ENCODE results near the gene TUBB4A. TPM values are rescaled to one million over a fixed set of nuclear protein-coding genes. Genes with fewer than 3 reads are reported as not detected.

TUBB4A gene
- total RNA-seq, 1 experiment from 2014 or later = 18.5 TPM

DNA sequence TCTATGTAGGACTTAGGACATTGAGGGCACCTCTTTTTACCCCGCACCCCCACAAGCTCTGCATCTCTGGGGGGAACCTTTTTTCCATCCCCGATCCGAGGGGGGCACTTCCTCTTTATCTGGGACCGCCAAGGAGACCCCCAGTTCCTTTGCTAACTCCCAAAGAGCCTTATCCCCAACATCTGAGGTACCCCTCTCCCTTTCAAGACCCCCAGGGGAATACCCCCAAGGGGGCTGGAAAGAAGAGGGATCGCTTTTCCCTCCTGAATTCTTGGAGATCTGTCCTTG lies 29.8 kb upstream of the TUBB4A start:
- POLR2A ChIA-PET = no interaction called here
- CTCF ChIA-PET = interaction anchor here (1.3 kb wide), 1 partner anchor 15 kb away, joined by 4 read pairs; no protein-coding TSS in a partner anchor

DNA sequence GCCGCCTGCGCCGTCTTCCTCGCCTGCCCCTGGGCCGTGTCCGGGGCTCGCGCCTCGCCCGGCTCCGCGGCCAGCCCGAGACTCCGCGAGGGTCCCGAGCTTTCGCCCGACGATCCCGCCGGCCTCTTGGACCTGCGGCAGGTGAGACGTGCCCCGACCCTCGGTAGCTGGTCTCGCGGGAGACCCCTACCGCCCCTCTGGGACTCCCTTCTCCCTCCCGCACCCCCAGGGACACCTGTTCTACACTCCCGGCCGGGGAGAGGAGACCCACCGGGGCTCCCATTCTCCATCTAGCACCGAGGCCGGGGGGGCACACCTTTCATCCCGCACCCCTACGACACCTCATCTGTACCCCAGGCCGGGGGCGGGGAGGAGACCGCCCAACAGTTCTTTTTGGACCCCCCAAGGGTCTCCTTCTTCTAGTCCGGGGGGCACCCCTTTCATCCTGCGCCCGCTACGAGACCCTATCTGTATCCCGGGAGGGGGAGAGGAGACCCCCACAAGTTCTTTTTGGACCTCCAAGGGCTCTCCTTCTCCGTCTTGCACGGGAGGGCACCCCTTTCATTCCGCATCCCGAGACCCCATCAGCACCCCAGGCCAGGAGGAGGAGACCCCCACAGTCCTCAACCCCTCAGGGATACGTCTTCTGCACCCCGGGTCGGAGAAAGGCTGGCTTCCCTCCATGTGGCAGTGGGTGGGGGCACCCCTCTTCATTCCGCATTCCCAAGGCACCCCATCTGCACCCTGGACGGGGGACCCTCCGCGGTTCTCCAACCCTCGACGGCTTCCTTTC lies 29.2 kb upstream of the TUBB4A start:
- TF ChIP-seq, protein P1, sequence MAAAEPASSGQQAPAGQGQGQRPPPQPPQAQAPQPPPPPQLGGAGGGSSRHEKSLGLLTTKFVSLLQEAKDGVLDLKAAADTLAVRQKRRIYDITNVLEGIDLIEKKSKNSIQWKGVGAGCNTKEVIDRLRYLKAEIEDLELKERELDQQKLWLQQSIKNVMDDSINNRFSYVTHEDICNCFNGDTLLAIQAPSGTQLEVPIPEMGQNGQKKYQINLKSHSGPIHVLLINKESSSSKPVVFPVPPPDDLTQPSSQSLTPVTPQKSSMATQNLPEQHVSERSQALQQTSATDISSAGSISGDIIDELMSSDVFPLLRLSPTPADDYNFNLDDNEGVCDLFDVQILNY (CRISPR knock-in tag; IDR thresholded peaks at IDR 0.05) = peak; percentile 40; the same call in 1 of the 2 replicates
- TF ChIP-seq SP1 (CRISPR knock-in tag; conservative IDR thresholded peaks at IDR 0.05) (0 out of 2 replicates have a peak, but pooled peaks have one; percentile 12), CREM (CRISPR knock-in tag; IDR thresholded peaks at IDR 0.05) (no peak)
- TF ChIP-seq, protein P2, sequence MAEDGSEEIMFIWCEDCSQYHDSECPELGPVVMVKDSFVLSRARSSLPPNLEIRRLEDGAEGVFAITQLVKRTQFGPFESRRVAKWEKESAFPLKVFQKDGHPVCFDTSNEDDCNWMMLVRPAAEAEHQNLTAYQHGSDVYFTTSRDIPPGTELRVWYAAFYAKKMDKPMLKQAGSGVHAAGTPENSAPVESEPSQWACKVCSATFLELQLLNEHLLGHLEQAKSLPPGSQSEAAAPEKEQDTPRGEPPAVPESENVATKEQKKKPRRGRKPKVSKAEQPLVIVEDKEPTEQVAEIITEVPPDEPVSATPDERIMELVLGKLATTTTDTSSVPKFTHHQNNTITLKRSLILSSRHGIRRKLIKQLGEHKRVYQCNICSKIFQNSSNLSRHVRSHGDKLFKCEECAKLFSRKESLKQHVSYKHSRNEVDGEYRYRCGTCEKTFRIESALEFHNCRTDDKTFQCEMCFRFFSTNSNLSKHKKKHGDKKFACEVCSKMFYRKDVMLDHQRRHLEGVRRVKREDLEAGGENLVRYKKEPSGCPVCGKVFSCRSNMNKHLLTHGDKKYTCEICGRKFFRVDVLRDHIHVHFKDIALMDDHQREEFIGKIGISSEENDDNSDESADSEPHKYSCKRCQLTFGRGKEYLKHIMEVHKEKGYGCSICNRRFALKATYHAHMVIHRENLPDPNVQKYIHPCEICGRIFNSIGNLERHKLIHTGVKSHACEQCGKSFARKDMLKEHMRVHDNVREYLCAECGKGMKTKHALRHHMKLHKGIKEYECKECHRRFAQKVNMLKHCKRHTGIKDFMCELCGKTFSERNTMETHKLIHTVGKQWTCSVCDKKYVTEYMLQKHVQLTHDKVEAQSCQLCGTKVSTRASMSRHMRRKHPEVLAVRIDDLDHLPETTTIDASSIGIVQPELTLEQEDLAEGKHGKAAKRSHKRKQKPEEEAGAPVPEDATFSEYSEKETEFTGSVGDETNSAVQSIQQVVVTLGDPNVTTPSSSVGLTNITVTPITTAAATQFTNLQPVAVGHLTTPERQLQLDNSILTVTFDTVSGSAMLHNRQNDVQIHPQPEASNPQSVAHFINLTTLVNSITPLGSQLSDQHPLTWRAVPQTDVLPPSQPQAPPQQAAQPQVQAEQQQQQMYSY (CRISPR knock-in tag; IDR thresholded peaks at IDR 0.05) = 0 out of 2 replicates have a peak, but pooled peaks have one; percentile 20
- ATAC-seq = no peak; the same call in 1 of the 2 replicates
- Mint-ChIP-seq H3K36me3 (peaks cover 10% of the 10 kb centered on the region), H3K27me3 (ENCODE audit: low read depth) (peaks cover 85% of the 10 kb centered on the region), H3K27ac (no peak overlapping the region; the same call in 1 of the 2 replicates), H3K4me1 (peaks cover 48% of the 10 kb centered on the region), H3K9me3 (peaks cover 9% of the 10 kb centered on the region), H3K4me3 (peak overlapping the region; percentile 74)
- CTCF ChIA-PET = interaction anchor here (0.6 to 1.1 kb wide), 4 partner anchors 9 to 222 kb away, joined by 3 to 13 read pairs (median 4); no protein-coding TSS in a partner anchor
- no peak for DNase-seq (ENCODE audit: low spot score)
- POLR2A ChIA-PET = interaction anchor here (0.5 to 1.3 kb wide), 5 partner anchors 10 to 332 kb away, joined by 3 to 8 read pairs (median 5); no protein-coding TSS in a partner anchor

More for the DNA sequence above, 29.8 kb upstream of the TUBB4A start:
- Mint-ChIP-seq H3K4me3 (peak overlapping the region; percentile 74), H3K27ac (no peak overlapping the region; the same call in 1 of the 2 replicates), H3K9me3 (peaks cover 15% of the 10 kb centered on the region), H3K27me3 (ENCODE audit: low read depth) (peaks cover 87% of the 10 kb centered on the region), H3K36me3 (peaks cover 11% of the 10 kb centered on the region), H3K4me1 (peaks cover 48% of the 10 kb centered on the region)
- ATAC-seq (no peak), DNase-seq (ENCODE audit: low spot score) (no peak)
- TF ChIP-seq, protein P3, sequence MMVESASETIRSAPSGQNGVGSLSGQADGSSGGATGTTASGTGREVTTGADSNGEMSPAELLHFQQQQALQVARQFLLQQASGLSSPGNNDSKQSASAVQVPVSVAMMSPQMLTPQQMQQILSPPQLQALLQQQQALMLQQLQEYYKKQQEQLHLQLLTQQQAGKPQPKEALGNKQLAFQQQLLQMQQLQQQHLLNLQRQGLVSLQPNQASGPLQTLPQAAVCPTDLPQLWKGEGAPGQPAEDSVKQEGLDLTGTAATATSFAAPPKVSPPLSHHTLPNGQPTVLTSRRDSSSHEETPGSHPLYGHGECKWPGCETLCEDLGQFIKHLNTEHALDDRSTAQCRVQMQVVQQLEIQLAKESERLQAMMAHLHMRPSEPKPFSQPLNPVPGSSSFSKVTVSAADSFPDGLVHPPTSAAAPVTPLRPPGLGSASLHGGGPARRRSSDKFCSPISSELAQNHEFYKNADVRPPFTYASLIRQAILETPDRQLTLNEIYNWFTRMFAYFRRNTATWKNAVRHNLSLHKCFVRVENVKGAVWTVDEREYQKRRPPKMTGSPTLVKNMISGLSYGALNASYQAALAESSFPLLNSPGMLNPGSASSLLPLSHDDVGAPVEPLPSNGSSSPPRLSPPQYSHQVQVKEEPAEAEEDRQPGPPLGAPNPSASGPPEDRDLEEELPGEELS (CRISPR knock-in tag; IDR thresholded peaks at IDR 0.05) = no peak
- TF ChIP-seq CREB1 (CRISPR knock-in tag; IDR thresholded peaks at IDR 0.05) (no peak), TP53 (CRISPR knock-in tag; IDR thresholded peaks at IDR 0.05) (no peak), NR1H2 (CRISPR knock-in tag; IDR thresholded peaks at IDR 0.05) (no peak), JUN (CRISPR knock-in tag; IDR thresholded peaks at IDR 0.05) (no peak), EMX1 (CRISPR knock-in tag; IDR thresholded peaks at IDR 0.05) (no peak), ELF4 (CRISPR knock-in tag; IDR thresholded peaks at IDR 0.05; ENCODE audit: low read depth) (no peak), ZNF121 (CRISPR knock-in tag; IDR thresholded peaks at IDR 0.05) (no peak)
- TF ChIP-seq, protein P4, sequence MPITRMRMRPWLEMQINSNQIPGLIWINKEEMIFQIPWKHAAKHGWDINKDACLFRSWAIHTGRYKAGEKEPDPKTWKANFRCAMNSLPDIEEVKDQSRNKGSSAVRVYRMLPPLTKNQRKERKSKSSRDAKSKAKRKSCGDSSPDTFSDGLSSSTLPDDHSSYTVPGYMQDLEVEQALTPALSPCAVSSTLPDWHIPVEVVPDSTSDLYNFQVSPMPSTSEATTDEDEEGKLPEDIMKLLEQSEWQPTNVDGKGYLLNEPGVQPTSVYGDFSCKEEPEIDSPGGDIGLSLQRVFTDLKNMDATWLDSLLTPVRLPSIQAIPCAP (CRISPR knock-in tag; IDR thresholded peaks at IDR 0.05) = no peak
- TF ChIP-seq, protein P5, sequence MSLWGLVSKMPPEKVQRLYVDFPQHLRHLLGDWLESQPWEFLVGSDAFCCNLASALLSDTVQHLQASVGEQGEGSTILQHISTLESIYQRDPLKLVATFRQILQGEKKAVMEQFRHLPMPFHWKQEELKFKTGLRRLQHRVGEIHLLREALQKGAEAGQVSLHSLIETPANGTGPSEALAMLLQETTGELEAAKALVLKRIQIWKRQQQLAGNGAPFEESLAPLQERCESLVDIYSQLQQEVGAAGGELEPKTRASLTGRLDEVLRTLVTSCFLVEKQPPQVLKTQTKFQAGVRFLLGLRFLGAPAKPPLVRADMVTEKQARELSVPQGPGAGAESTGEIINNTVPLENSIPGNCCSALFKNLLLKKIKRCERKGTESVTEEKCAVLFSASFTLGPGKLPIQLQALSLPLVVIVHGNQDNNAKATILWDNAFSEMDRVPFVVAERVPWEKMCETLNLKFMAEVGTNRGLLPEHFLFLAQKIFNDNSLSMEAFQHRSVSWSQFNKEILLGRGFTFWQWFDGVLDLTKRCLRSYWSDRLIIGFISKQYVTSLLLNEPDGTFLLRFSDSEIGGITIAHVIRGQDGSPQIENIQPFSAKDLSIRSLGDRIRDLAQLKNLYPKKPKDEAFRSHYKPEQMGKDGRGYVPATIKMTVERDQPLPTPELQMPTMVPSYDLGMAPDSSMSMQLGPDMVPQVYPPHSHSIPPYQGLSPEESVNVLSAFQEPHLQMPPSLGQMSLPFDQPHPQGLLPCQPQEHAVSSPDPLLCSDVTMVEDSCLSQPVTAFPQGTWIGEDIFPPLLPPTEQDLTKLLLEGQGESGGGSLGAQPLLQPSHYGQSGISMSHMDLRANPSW (CRISPR knock-in tag; conservative IDR thresholded peaks at IDR 0.05; ENCODE audit: low read depth) = no peak
- TF ChIP-seq, protein P6, sequence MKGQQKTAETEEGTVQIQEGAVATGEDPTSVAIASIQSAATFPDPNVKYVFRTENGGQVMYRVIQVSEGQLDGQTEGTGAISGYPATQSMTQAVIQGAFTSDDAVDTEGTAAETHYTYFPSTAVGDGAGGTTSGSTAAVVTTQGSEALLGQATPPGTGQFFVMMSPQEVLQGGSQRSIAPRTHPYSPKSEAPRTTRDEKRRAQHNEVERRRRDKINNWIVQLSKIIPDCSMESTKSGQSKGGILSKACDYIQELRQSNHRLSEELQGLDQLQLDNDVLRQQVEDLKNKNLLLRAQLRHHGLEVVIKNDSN (CRISPR knock-in tag; IDR thresholded peaks at IDR 0.05) = no peak
- TF ChIP-seq, protein P1 (CRISPR knock-in tag; IDR thresholded peaks at IDR 0.05) = no peak
